Type B pancreatic cell (in vitro differentiated cells): ENCODE measurements around the gene TBC1D22A. TPM values are rescaled to one million over a fixed set of nuclear protein-coding genes. Genes with fewer than 3 reads are reported as not detected.

Experiments
- DNase-seq: peaks from one replicate; pipeline ENCODE4 v3.0.0; 2021; ENCODE audit warnings: mixed read lengths; ENCODE audit not compliant: unreplicated experiment; ENCODE audit errors: extremely low spot score
- H3K27ac Mint-ChIP-seq: 2 replicates; pipeline ENCODE4 v1.8.0; 2021; ENCODE audit warnings: mild to moderate bottlenecking, mixed read lengths
- H3K27me3 Mint-ChIP-seq: 2 replicates; pipeline ENCODE4 v1.8.0; 2021; ENCODE audit warnings: mixed read lengths
- H3K36me3 Mint-ChIP-seq: 2 replicates; pipeline ENCODE4 v1.8.0; 2021; ENCODE audit warnings: mixed read lengths
- H3K4me1 Mint-ChIP-seq: one replicate; pipeline ENCODE4 v1.8.0; 2021; ENCODE audit warnings: mixed read lengths; ENCODE audit not compliant: unreplicated experiment
- H3K4me3 Mint-ChIP-seq: 2 replicates; pipeline ENCODE4 v1.8.0; 2021; ENCODE audit warnings: mild to moderate bottlenecking, mixed read lengths
- H3K9me3 Mint-ChIP-seq: 2 replicates; pipeline ENCODE4 v1.8.0; 2021; ENCODE audit warnings: mixed read lengths
- total RNA-seq: library from RNA; stranded (reverse); gene quantifications from 2 replicates; pipeline ENCODE4 v1.2.1, GENCODE V29; 2021; ENCODE audit warnings: low replicate concordance
- TF ChIP-seq, protein P1 (sequence below): fragments of 200-600 bp; sonication (generic); conservative IDR thresholded peaks from 2 replicates; pipeline ENCODE4 v1.5.0; 2021; ENCODE audit warnings: antibody characterized with exemption, mild to moderate bottlenecking

Gene TBC1D22A
- total RNA-seq, 1 donor from 2014 or later: 16.2 TPM

- TF ChIP-seq, protein P1, sequence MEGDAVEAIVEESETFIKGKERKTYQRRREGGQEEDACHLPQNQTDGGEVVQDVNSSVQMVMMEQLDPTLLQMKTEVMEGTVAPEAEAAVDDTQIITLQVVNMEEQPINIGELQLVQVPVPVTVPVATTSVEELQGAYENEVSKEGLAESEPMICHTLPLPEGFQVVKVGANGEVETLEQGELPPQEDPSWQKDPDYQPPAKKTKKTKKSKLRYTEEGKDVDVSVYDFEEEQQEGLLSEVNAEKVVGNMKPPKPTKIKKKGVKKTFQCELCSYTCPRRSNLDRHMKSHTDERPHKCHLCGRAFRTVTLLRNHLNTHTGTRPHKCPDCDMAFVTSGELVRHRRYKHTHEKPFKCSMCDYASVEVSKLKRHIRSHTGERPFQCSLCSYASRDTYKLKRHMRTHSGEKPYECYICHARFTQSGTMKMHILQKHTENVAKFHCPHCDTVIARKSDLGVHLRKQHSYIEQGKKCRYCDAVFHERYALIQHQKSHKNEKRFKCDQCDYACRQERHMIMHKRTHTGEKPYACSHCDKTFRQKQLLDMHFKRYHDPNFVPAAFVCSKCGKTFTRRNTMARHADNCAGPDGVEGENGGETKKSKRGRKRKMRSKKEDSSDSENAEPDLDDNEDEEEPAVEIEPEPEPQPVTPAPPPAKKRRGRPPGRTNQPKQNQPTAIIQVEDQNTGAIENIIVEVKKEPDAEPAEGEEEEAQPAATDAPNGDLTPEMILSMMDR: no peak
- Mint-ChIP-seq H3K4me1 (peaks cover 10% of the 10 kb centered on the region), H3K36me3 (peaks cover 3% of the 10 kb centered on the region), H3K27me3 (no peaks in the 10 kb centered on the region), H3K27ac (no peak overlapping the region), H3K4me3 (no peak overlapping the region), H3K9me3 (no peaks in the 10 kb centered on the region)
- DNase-seq: no peak
Measured at GRCh38 chr22:47119181-47119580, 356.7 kb downstream of the TBC1D22A start.

GRCh38 chr22:47120399-47120798 is 357.9 kb downstream of the TBC1D22A start:
- no peaks in the 10 kb centered on the region for H3K36me3 Mint-ChIP-seq
- TF ChIP-seq, protein P1: no peak

GRCh38 chr22:47121791-47122190 is 359.3 kb downstream of the TBC1D22A start:
- Mint-ChIP-seq H3K27me3 (no peaks in the 10 kb centered on the region), H3K4me3 (no peak overlapping the region), H3K36me3 (no peaks in the 10 kb centered on the region), H3K4me1 (peaks cover 10% of the 10 kb centered on the region), H3K9me3 (no peaks in the 10 kb centered on the region), H3K27ac (no peak overlapping the region)
- TF ChIP-seq, protein P1: no peak
- DNase-seq: no peak

More at GRCh38 chr22:47120399-47120798, 357.9 kb downstream of the TBC1D22A start:
- no peak overlapping the region for H3K4me3 Mint-ChIP-seq
- no peak overlapping the region for H3K27ac Mint-ChIP-seq
- no peak for DNase-seq
- H3K27me3 Mint-ChIP-seq: no peaks in the 10 kb centered on the region
- peaks cover 8% of the 10 kb centered on the region for H3K4me1 Mint-ChIP-seq
- H3K9me3 Mint-ChIP-seq: no peaks in the 10 kb centered on the region

DNA sequence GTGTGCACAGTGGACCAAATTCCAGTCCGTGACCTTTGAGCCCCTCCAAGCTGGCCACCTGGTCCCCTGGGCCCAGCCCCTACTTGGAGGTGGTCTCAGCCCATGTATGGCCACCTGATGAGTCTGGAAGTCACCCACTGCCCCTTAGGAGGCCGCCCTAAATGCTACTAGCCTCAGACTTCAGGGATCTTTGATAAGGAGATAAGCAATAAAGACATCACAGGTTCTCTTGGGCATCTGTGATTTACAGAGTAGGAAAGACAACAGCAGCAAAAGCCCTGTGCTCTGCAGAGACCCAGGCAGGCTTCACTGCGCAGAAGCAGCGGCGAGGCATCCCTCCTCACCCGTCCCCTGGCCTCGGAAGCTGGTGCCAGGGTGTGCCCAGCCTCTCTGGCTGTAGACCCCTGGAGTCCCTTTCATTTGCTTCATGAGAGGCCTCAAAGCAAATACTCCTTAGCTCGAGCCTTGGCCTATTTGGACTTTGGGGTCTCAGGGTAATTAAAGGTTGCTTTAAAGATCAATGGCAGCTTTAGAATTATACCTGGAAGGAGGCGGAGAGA is 360.1 kb downstream of the TBC1D22A start:
- no peaks in the 10 kb centered on the region for H3K27me3 Mint-ChIP-seq
- no peaks in the 10 kb centered on the region for H3K9me3 Mint-ChIP-seq
- no peak overlapping the region for H3K4me3 Mint-ChIP-seq
- no peak for DNase-seq
- H3K36me3 Mint-ChIP-seq: no peaks in the 10 kb centered on the region
- H3K27ac Mint-ChIP-seq: no peak overlapping the region
- peaks cover 10% of the 10 kb centered on the region for H3K4me1 Mint-ChIP-seq
- TF ChIP-seq, protein P1: no peak

DNA sequence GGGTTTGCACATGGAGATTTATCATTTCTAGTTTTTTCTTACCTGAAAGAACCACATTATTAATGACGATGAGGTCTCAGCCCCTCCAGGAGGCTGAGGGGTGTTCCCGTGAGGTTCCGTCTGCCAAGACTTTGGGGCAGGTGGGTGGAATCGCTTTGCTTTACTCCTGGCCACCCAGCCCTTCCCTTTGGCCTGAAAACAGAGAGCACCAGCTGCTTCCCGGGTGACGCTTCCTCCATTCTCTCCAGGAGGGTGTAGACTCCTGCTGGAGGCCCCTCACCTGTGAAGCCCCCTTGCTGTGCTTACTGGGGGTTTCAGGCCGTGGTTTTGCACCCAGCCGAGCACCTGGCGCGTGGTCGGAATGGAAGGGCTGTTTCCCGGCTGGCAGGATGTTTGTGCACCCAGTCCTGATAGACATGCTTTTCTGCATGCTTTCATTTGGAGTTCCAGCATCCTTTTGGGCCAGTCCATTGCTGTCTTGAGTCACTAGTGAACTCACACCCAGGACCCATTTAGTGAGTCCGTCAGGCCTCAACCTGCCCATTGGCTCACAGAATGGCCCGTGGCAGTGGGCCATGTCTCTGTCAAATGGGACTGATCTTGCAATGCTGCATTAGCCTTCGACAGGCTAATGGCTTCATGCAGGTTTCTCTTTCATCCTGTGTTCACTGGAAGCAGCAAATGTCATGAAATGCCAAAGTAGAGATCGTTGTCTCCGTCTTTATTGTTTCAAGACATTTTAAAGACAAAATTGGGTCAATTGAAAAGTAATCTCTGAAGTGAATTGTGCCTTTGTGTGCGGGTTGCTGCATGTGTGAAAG is 360.8 kb downstream of the TBC1D22A start:
- H3K27ac Mint-ChIP-seq: peak overlapping the region; percentile 73
- H3K27me3 Mint-ChIP-seq: no peaks in the 10 kb centered on the region
- no peak for DNase-seq
- no peak overlapping the region for H3K4me3 Mint-ChIP-seq
- TF ChIP-seq, protein P1: no peak
- H3K36me3 Mint-ChIP-seq: no peaks in the 10 kb centered on the region
- H3K9me3 Mint-ChIP-seq: no peaks in the 10 kb centered on the region
- H3K4me1 Mint-ChIP-seq: peaks cover 10% of the 10 kb centered on the region
